ENCODE results near the gene CLIC6.
A peak's percentile ranks its signal among the peaks of the same experiment; 100 is the strongest.

- TF ChIP-seq CTCF (IDR thresholded peaks at IDR 0.05) (peak; percentile 50), CHD2 (IDR thresholded peaks at IDR 0.05; ENCODE audit: low read length, partially characterized antibody) (no peak), ZFP36 (IDR thresholded peaks at IDR 0.05; ENCODE audit: borderline replicate concordance, partially characterized antibody) (no peak), HEYL (CRISPR knock-in tag; IDR thresholded peaks at IDR 0.05) (no peak), EP300 (IDR thresholded peaks at IDR 0.05) (no peak), JUN (IDR thresholded peaks at IDR 0.05) (no peak), FOSB (CRISPR knock-in tag; IDR thresholded peaks at IDR 0.05) (no peak), POLR2A (IDR thresholded peaks at IDR 0.05; ENCODE audit: low read length) (no peak), MAFK (IDR thresholded peaks at IDR 0.05; ENCODE audit: partially characterized antibody) (no peak), NR3C1 (IDR thresholded peaks at IDR 0.05) (no peak)
- TF ChIP-seq, protein P1, sequence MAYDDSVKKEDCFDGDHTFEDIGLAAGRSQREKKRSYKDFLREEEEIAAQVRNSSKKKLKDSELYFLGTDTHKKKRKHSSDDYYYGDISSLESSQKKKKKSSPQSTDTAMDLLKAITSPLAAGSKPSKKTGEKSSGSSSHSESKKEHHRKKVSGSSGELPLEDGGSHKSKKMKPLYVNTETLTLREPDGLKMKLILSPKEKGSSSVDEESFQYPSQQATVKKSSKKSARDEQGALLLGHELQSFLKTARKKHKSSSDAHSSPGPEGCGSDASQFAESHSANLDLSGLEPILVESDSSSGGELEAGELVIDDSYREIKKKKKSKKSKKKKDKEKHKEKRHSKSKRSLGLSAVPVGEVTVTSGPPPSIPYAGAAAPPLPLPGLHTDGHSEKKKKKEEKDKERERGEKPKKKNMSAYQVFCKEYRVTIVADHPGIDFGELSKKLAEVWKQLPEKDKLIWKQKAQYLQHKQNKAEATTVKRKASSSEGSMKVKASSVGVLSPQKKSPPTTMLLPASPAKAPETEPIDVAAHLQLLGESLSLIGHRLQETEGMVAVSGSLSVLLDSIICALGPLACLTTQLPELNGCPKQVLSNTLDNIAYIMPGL (CRISPR knock-in tag; IDR thresholded peaks at IDR 0.05; ENCODE audit: borderline replicate concordance), result no peak
- TF ChIP-seq, protein P2, sequence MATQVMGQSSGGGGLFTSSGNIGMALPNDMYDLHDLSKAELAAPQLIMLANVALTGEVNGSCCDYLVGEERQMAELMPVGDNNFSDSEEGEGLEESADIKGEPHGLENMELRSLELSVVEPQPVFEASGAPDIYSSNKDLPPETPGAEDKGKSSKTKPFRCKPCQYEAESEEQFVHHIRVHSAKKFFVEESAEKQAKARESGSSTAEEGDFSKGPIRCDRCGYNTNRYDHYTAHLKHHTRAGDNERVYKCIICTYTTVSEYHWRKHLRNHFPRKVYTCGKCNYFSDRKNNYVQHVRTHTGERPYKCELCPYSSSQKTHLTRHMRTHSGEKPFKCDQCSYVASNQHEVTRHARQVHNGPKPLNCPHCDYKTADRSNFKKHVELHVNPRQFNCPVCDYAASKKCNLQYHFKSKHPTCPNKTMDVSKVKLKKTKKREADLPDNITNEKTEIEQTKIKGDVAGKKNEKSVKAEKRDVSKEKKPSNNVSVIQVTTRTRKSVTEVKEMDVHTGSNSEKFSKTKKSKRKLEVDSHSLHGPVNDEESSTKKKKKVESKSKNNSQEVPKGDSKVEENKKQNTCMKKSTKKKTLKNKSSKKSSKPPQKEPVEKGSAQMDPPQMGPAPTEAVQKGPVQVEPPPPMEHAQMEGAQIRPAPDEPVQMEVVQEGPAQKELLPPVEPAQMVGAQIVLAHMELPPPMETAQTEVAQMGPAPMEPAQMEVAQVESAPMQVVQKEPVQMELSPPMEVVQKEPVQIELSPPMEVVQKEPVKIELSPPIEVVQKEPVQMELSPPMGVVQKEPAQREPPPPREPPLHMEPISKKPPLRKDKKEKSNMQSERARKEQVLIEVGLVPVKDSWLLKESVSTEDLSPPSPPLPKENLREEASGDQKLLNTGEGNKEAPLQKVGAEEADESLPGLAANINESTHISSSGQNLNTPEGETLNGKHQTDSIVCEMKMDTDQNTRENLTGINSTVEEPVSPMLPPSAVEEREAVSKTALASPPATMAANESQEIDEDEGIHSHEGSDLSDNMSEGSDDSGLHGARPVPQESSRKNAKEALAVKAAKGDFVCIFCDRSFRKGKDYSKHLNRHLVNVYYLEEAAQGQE (IDR thresholded peaks at IDR 0.05), result no peak
Observed at GRCh38 chr21:34688145-34688544, 19.4 kb downstream of the CLIC6 start.
